GM12878 (cell line): ENCODE results near the gene TCERG1L. TPM values are rescaled to one million over a fixed set of nuclear protein-coding genes. Genes with fewer than 3 reads are reported as not detected.

Source experiments
- ATAC-seq: fragments of 200-7000 bp; cut with Tn5 transposase; 3 replicates; pipeline ENCODE4 v1.9.1; 2020; ENCODE audit warnings: mild to moderate bottlenecking, moderate library complexity
- BruUV-seq: library from RNA; stranded (reverse); fragments of 400-500 nt; replicated peaks from 2 replicates; lab custom pipeline; 2021; lab: Mats Ljungman, UMichigan
- CTCF ChIA-PET: fragments of 300-600 bp; sonication (Branson Sonifier 250); formaldehyde crosslinking; extraction: SDS; loops from one replicate; lab custom pipeline; 2021; ENCODE audit warnings: inconsistent platforms; lab: Yijun Ruan, JAX
- POLR2A ChIA-PET: fragments of 350-600 bp; formaldehyde crosslinking; extraction: SDS; loops from one replicate; lab custom pipeline; 2021; ENCODE audit warnings: inconsistent platforms; lab: Charles Lee
- RAD21 ChIA-PET: fragments of 300-600 bp; sonication (Branson Sonifier 250); formaldehyde crosslinking; loops from one replicate; lab custom pipeline; 2023; ENCODE audit warnings: antibody characterized with exemption; ENCODE audit not compliant: unreplicated experiment; lab: Charles Lee
- SMC1A ChIA-PET: fragments of 300-600 bp; sonication (Branson Sonifier 250); formaldehyde crosslinking; loops from one replicate; lab custom pipeline; 2023; ENCODE audit not compliant: unreplicated experiment, uncharacterized antibody; lab: Charles Lee
- DNase-seq: peaks from one replicate; pipeline ENCODE4 v3.0.0-alpha.2; 2011; ENCODE audit warnings: low read depth, low spot score
- FAIRE-seq: peaks from 3 replicates; lab custom pipeline; 2011; peaks lifted over from hg19 to GRCh38; lab: Jason Lieb, UNC
- H2AFZ ChIP-seq: 2 replicates; pipeline ENCODE4 v1.6.0; 2011; ENCODE audit warnings: low read depth, low read length, control low read depth; ENCODE audit not compliant: control insufficient read depth
- H3K27ac ChIP-seq: 2 replicates; pipeline ENCODE4 v1.5.1; 2011; ENCODE audit warnings: control low read depth; ENCODE audit not compliant: control insufficient read depth, insufficient read depth
- H3K27me3 ChIP-seq, 2 experiments: replicated peaks in 1 of 2; 2 replicates each; pipeline versions ENCODE4 v1.6.0 to v1.6.1; 2011; ENCODE audit warnings: low read length in 1 of 2; ENCODE audit not compliant: control insufficient read depth in 2 of 2, insufficient read depth in 2 of 2
- H3K36me3 ChIP-seq, 2 experiments: 2 replicates each; pipeline ENCODE4 v1.5.1; 2011; ENCODE audit warnings: low read length in 1 of 2; ENCODE audit not compliant: control insufficient read depth in 2 of 2, insufficient read depth in 2 of 2
- H3K4me1 ChIP-seq: 2 replicates; pipeline ENCODE4 v1.6.1; 2011; ENCODE audit warnings: mild to moderate bottlenecking, low read length, moderate library complexity, mixed read lengths; ENCODE audit not compliant: control insufficient read depth, insufficient read depth
- H3K4me2 ChIP-seq: 2 replicates; pipeline ENCODE4 v1.6.0; 2011; ENCODE audit warnings: control low read depth; ENCODE audit not compliant: control insufficient read depth, insufficient read depth
- H3K4me3 ChIP-seq: fragments of 200-600 bp; sonication (generic); 2 replicates; pipeline ENCODE4 v1.5.1; 2016
- H3K79me2 ChIP-seq: 2 replicates; pipeline ENCODE4 v1.6.0; 2011; ENCODE audit warnings: low read length; ENCODE audit not compliant: control insufficient read depth, insufficient read depth
- H3K9ac ChIP-seq: 2 replicates; pipeline ENCODE4 v1.8.0; 2011; ENCODE audit warnings: low read length, control low read depth, mixed read lengths; ENCODE audit not compliant: control insufficient read depth, insufficient read depth
- H3K9me3 ChIP-seq: replicated peaks from 3 replicates; pipeline ENCODE4 v1.5.1; 2011; ENCODE audit warnings: mild to moderate bottlenecking, low read length; ENCODE audit not compliant: control insufficient read depth, insufficient read depth
- H4K20me1 ChIP-seq: 2 replicates; pipeline ENCODE4 v1.6.0; 2011; ENCODE audit not compliant: control insufficient read depth, insufficient read depth
- BRCA1 ChIP-seq: IDR thresholded peaks from 2 replicates; pipeline ENCODE4 v1.6.1; 2011; ENCODE audit warnings: low read depth, low read length, improper control_type of control experiment
- CEBPZ ChIP-seq: fragments of 150-350 bp; IDR thresholded peaks from 2 replicates; pipeline ENCODE4 v1.6.1; 2016; ENCODE audit warnings: low read depth, low read length
- ELK1 ChIP-seq: IDR thresholded peaks from 2 replicates; pipeline ENCODE4 v1.6.1; 2012; ENCODE audit warnings: low read depth, low read length, improper control_type of control experiment
- JUNB ChIP-seq: IDR thresholded peaks from 2 replicates; pipeline ENCODE4 v1.6.1; 2016; ENCODE audit warnings: antibody characterized with exemption, mild to moderate bottlenecking
- NR2C1 ChIP-seq: fragments of 450-650 bp; IDR thresholded peaks from 2 replicates; pipeline ENCODE4 v1.6.1; 2017; ENCODE audit warnings: antibody characterized with exemption, mild to moderate bottlenecking, moderate library complexity
- PML ChIP-seq: IDR thresholded peaks from 2 replicates; pipeline ENCODE4 v1.6.1; 2012; ENCODE audit warnings: low read length, inconsistent platforms
- RUNX3 ChIP-seq: IDR thresholded peaks from 2 replicates; pipeline ENCODE4 v1.6.1; 2012; ENCODE audit warnings: low read length, inconsistent platforms
- USF1 ChIP-seq: IDR thresholded peaks from 2 replicates; pipeline ENCODE4 v1.6.1; 2011; ENCODE audit warnings: borderline replicate concordance, low read depth, mild to moderate bottlenecking, moderate library complexity, mixed read lengths, low read length; ENCODE audit not compliant: insufficient read depth; ENCODE audit errors: extremely low read length
- ZBTB33 ChIP-seq: fragments of 450-650 bp; IDR thresholded peaks from 2 replicates; pipeline ENCODE4 v1.6.1; 2017; ENCODE audit warnings: mild to moderate bottlenecking
- ZBTB40 ChIP-seq: fragments of 450-650 bp; IDR thresholded peaks from 2 replicates; pipeline ENCODE4 v1.6.1; 2016; ENCODE audit warnings: mild to moderate bottlenecking, moderate library complexity, borderline replicate concordance
- ZZZ3 ChIP-seq: IDR thresholded peaks from 2 replicates; pipeline ENCODE4 v1.6.1; 2011; ENCODE audit warnings: low read depth; ENCODE audit not compliant: control insufficient read depth, insufficient read length
- WGBS: methylation state at CpG from one replicate; pipeline ENCODE4 v1.1.6; 2016; ENCODE audit warnings: low lambda C conversion rate; ENCODE audit not compliant: insufficient replicate concordance, insufficient coverage; ENCODE audit errors: missing lambda C conversion rate; 5-methylcytosine and 5-hydroxymethylcytosine counted together
- in situ Hi-C: fragments of 300-500 bp; cut with MboI; formaldehyde crosslinking; loops from 9 replicates; pipeline ENCODE4 v1.14.3; 2018; ENCODE audit warnings: mixed read lengths
- intact Hi-C: fragments of 100-400 bp; cut with micrococcal nuclease; formaldehyde crosslinking; loops from one replicate; pipeline ENCODE4 v1.14.2; 2022; ENCODE audit not compliant: unreplicated experiment
- polyA plus RNA-seq, 11 experiments: library from polyadenylated mRNA; depleted of rRNA in 4 of 11; unstranded in 6 of 11; stranded (reverse) in 5 of 11; fragments of >200 nt; fragmentation: Nextera tagmentation in 4 of 11; fragmentation: Illumina TruSeq in 1 of 11; extraction: Ambion mirVana in 4 of 11; extraction: Trizol in 1 of 11; gene quantifications; 1 replicate in 1 of 11; 2 replicates in 10 of 11; pipeline versions ENCODE4 v1.2.1 to v1.2.3, GENCODE V29; 2011 to 2016; ENCODE audit warnings: inconsistent platforms in 2 of 11, missing spikeins in 2 of 11, low read depth in 1 of 11
- total RNA-seq, 4 experiments: library from RNA; depleted of rRNA in 3 of 4; stranded (reverse); fragments of >200 nt in 3 of 4; fragmentation: Illumina TruSeq in 1 of 4; extraction: Trizol in 1 of 4; gene quantifications; 2 replicates each; pipeline versions ENCODE4 v1.2.1 to v1.2.3, GENCODE V29; 2013 to 2021

The TCERG1L gene
- total and polyA plus RNA-seq, 10 of the 15 experiments (the other 5 are each of a cell fraction or from before 2014, with no cell fraction given) = not detected

- no peak overlapping the region for H3K4me2 ChIP-seq
- H2AFZ ChIP-seq = no peak overlapping the region
- no peaks in the 10 kb centered on the region; the same call in 1 of the 3 replicates for H3K9me3 ChIP-seq
- no TSS peak for BruUV-seq
- no peaks in the 10 kb centered on the region for H3K4me1 ChIP-seq
- no peak overlapping the region for H3K4me3 ChIP-seq
- 26% methylated on average over 5 of the region's 6 CpGs for WGBS
- no peak overlapping the region for H3K27ac ChIP-seq
- RAD21 ChIA-PET = no interaction called here
- SMC1A ChIA-PET = no interaction called here
- DNase-seq (no peak), FAIRE-seq (no peak), ATAC-seq (no peak)
- CTCF ChIA-PET = no interaction called here
- H4K20me1 ChIP-seq = no peaks in the 10 kb centered on the region
- no peak overlapping the region for H3K9ac ChIP-seq
- intact Hi-C loops (no loop called here), in situ Hi-C loops (no loop called here)
- H3K79me2 ChIP-seq = no peaks in the 10 kb centered on the region
- no peaks in the 10 kb centered on the region for H3K36me3 ChIP-seq
- no peaks in the 10 kb centered on the region for H3K27me3 ChIP-seq
- POLR2A ChIA-PET = no interaction called here
- TF ChIP-seq BRCA1 (no peak), ELK1 (no peak), CEBPZ (no peak), PML (no peak), NR2C1 (no peak), USF1 (no peak), JUNB (no peak), ZBTB33 (no peak), ZBTB40 (no peak), RUNX3 (no peak), ZZZ3 (no peak)
These were observed 230.9 kb downstream of the TCERG1L start for GRCh38 chr10:131080571-131080970.
